Stimulated activated CD4-positive, alpha-beta T cell treated with anti-CD3 and anti-CD28 coated beads, TNF-alpha, amount 100 ng/mL, for 24 hours (primary cell): ENCODE data around the gene MYBPC2.

ENCODE experiments used
- DNase-seq, 3 experiments: peaks; one replicate each; pipeline ENCODE4 v3.0.0-alpha.2; 2020; ENCODE audit warnings: low read depth in 3 of 3

The MYBPC2 gene

DNA sequence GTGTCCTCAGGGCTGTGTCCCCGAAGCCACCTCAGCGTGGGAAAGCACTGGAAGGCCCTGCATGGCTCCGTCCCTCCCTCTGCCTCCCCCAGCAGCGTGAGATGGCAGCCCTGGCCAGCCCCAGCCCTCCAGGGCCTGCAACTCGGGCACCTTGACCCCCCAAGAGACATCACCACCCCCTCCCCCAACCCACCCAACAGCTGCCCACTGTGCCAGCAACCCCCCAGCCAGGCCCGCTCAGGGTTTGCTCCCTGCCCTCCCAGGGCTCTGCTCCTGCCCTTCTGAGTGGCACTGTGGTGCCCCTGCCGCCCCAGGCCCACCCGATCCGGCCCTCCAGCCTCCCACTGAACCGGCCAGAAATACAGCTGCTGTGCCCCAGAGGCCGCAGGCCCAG is 82.5 kb downstream of the MYBPC2 start:
- no peak for DNase-seq
